Glomerular endothelial cell (primary cell): ENCODE data around the gene TRIM75. TPM values are rescaled to one million over a fixed set of nuclear protein-coding genes. Genes with fewer than 3 reads are reported as not detected.
A peak's percentile ranks its signal among the peaks of the same experiment; 100 is the strongest.
"Not testable (repeated sequence)": the region's sequence is repeated elsewhere in the genome, so short reads cannot be mapped to it uniquely, and the experiment has no call there.

ENCODE experiments used
- DNase-seq: peaks from one replicate; pipeline ENCODE4 v3.0.0-alpha.2; 2011; ENCODE audit warnings: low read depth, low spot score; ENCODE audit errors: extremely low read depth
- total RNA-seq: library from RNA; depleted of rRNA; stranded (reverse); fragments of >200 nt; gene quantifications from 2 replicates; pipeline ENCODE4 v1.2.3, GENCODE V29; 2015

TRIM75 gene
- total RNA-seq, 1 donor from 2014 or later, result not detected

DNA sequence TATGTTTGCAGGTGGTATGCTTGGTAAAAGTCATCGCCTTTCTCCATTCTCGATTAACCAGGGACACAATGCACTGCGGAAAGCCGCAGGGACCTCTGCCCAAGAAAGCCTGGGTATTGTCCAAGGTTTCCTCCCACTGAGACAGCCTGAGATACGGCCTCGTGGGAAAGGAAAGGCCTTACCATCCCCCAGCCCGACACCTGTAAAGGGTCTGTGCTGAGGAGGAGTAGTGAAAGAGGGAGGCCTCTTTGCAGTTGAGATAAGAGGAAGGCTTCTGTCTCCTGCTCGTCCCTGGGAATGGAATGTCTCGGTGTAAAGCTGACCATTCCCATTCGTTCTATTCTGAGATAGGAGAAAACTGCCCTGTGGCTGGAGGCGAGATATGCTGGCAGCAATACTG is 19.7 kb downstream of the TRIM75 start:
- not testable (repeated sequence) for DNase-seq

- no peak for DNase-seq
Observed at GRCh38 chr4:165077034-165077578, 23.4 kb downstream of the TRIM75 start.

DNA sequence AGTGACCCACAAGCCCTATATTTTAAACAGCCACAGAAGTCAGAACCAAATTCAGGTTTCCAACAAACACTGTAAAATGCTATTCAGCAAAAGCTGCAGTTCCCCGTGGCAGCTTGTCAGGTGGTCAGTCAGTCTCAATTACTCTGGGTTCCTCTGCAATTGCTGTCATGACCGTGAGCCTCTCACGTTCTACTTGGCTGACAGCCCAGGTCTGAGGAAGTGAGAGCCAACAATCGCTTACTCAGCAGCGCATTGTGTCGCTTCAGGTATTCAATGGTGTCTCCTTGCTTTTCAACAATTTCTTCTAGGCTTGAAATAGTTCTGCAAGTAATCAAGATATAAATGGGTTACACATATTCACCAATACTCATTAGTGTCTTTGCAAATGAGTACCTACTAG is 25.8 kb downstream of the TRIM75 start:
- DNase-seq, result peak; percentile 7

- not testable (repeated sequence) for DNase-seq
Observed at GRCh38 chr4:165084787-165085186, 31.1 kb downstream of the TRIM75 start.

- no peak for DNase-seq
Observed at GRCh38 chr4:165085946-165086345, 32.3 kb downstream of the TRIM75 start.

DNA sequence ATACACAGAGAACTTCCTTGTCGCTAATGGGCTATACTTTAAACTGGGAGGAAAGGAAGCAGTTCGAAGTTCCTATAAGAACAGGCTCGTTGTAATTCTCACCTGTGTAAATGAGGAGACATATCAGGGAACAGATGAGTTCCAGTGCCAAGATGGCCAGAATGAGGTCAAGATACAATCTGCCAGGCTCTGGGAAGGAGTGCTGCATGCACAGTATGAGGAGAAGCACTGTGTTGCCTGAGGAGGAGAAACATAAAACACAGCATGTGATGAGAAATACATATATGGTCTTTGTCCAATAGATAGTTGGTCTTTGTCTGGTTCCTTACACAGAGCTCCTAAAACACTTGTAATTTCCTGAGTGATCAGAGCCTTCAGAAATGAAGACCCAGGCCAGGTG is 34.7 kb downstream of the TRIM75 start:
- no peak for DNase-seq

- DNase-seq, result not testable (repeated sequence)
Observed at GRCh38 chr4:165092187-165092586, 38.5 kb downstream of the TRIM75 start.

DNA sequence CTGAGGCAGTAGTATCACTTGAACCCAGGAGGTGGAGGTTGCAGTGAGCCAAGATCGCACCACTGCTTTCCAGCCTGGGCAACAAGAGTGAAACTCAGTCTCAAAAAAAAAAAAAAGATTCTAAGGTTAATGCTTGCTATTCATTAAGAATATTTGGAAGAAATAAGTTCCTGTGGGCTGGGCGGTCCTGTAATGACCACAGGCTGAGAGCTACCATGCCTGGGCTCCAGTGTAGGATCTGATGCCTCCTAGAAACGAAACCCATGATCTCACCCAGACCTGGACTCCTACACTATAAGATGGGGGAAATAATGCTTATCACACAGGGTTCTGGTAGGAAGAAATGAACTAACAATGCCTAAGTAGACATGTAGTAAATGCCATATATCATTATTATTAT is 41.2 kb downstream of the TRIM75 start:
- DNase-seq, result no peak

- DNase-seq, result no peak
Observed at GRCh38 chr4:165095291-165095690, 41.6 kb downstream of the TRIM75 start.

DNA sequence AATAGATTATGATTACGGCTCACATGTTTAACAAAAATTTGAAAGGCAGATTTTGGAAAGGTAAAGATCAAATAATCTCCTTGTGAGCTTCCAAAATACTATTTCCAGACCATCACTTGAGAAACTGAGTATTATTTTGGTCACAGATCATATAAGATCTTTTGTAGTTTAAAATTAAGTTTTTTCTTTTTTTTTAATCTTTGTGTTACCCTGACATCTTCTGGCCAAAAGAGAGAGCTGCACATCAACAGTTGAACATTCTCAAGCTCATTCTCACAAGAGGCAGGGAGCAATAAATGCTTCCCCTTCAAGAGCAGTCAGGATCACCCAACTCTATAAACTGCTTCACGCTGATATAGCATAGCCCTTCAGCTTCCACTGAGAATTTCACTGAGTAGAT is 43.1 kb downstream of the TRIM75 start:
- DNase-seq, result no peak

DNA sequence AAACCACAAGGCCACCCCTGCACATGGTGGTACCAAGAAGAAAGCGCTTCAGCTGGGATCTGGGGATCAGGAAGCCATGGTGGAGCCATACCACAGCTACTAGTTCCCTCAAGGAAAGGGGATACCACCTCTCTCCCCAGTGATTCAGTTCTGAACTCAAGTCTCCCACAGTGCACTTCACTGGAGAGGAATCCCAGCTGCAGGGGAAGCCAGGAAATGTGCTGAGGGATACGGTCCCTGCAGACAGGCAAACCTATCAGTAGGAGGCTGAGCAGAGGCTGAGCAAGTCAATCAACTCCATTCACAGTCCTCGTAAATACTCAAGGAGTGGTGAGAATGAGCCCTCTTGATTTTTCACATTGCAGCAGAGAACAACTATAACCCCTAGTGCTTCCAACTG is 48.0 kb downstream of the TRIM75 start:
- DNase-seq, result no peak

DNA sequence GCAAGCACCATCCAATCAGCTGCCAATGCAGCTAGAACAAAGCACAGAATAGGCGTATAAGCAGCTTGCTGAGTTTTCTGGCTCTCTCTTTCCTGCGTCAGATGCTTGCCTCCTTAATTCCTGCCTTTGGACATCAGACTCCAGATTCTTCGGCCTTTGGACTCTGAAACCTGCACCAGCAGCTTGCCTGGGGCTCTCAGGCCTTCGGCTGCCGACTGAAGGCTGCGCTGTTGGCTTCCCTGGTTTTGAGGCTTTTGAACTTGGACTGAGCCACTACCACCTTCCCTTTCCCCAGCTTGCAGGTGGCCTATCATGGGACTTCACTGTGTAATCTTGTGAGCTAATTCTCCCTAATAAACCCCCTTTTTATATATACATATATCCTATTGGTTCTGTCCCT is 52.9 kb downstream of the TRIM75 start:
- DNase-seq, result no peak

Other genes starting within 250 kb of the TRIM75 start
- gene APELA, start 176.7 kb upstream of the TRIM75 start, total RNA-seq, result not detected in 2 replicates
- not detected in 2 replicates for gene TRIM61, start 76.2 kb upstream of the TRIM75 start, total RNA-seq
- gene TRIM60, start 21.9 kb upstream of the TRIM75 start, total RNA-seq, result not detected in 2 replicates
- 17.6 and 18.6 TPM in 2 replicates for gene TMEM192, start 59.0 kb downstream of the TRIM75 start, total RNA-seq
- 20.5 and 26.3 TPM in 2 replicates for gene KLHL2, start 153.7 kb downstream of the TRIM75 start, total RNA-seq